ENCODE data around the gene GJD3.

DNA sequence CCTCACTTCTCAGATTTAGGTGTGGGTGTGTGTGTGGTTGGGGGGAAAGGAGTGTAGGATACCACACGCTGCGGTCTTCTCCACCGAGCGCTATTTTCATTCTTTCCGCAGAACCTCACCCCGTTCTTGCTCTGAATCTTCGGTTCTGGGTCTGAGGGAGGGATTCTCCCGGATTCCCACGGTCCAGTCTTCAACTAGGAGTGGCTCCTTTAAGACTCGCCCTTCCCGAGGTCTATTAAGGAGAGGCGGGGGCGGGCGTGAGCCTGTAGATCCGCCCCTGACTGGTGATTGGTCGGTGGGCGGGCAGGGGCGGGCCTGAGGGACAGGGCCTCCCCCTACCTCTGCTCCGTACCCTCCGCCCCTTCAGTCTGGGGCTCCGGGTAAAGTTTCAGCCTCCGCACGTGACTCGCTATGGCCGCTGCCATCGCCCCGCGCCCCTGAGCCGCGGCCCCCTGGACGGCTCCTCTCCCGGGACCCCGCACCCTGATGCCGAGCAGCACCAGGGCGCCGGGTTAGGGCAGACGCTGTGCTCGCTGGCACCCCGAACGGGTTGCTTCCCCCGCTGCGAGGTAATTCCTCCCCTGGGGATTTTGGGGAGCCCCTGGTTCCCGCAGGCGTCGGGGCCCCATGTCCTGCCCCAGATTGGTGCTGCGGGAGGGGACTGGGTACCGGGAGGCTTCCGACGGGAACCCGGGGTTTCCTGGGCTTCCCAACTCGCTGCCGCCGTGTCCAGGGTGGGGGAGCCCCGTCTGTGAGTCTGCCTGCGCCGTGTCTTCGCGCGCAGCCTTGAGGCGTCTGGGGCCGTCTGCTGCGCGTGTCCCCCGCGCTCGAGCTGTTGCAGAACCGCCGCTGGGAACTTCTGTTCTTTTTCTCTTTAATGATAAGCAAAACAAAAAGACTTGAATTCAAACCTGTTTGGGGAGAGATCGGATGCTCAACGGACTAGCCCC lies 46.4 kb downstream of the GJD3 start:
- TF ChIP-seq GATA3 (IDR thresholded peaks at IDR 0.05; ENCODE audit: low read depth, low read length) (no peak), GATA2 (IDR thresholded peaks at IDR 0.05; ENCODE audit: low read depth, low read length) (no peak)
